GM19372 (cell line): ENCODE results near the gene TMEM229A.
"Not testable (repeated sequence)": the region's sequence is repeated elsewhere in the genome, so short reads cannot be mapped to it uniquely, and the experiment has no call there.

ENCODE experiments used
- ATAC-seq: cut with Tn5 transposase; IDR thresholded peaks from one replicate; pipeline ENCODE4 v1.9.1; 2021; ENCODE audit warnings: mild to moderate bottlenecking, low read depth, moderate library complexity; ENCODE audit not compliant: unreplicated experiment

The TMEM229A gene

DNA sequence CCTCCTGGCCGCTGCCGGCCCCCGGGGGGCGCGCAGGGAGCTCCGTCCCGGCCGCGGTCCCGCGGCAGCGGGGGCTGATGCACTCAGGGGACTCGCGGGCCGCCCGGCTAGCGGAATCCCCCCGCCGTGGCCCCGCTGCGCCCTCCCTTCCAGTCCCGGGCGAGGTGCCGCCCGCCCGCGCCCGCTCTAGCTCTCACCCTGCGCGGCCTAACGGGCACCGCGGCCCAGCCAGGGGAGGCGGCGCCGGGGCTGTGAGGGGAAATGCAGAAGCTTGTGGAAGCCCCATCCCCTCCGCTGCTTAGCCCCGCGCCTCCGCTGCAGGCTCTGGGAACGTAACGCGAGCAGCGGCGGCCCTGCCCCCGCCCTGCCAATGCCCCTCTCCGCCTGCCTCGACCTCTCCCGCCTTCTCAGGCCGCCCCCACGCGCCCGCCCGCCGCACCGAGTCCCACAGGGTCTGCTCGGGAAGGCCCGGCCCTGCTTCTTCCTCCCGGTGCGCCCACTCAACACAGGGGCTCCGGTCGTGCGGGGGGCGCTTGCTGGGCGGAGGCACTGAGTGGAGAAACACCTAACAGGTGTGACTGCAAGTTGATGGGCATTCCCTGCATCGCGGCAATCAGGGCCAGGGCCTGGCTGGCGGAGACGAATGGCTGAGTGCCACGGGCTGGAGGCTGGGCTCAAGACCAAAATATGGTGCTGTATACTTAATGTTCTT, 384 bp upstream of the TMEM229A start:
- ATAC-seq: peak; percentile 25

DNA sequence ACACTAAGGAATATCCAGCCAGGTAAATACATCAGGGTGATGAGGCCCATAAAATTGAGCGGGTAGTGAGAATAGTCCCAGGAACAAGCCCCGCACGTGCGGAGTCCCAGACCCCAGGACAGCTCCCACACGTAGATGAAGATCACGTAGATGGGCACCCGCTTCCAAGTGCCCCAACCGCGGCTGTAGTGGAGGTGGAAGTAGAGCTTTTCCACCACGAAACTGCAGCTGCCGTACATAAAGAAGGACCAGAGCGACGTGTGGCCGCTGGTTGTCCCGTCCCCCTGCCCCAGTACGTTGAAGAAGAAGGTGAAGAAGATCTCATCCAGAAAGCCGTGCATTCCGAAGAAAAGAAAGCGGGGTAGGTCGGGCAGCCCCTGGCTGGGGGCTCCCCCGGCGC, 948 bp downstream of the TMEM229A start:
- peak; percentile 10 for ATAC-seq

DNA sequence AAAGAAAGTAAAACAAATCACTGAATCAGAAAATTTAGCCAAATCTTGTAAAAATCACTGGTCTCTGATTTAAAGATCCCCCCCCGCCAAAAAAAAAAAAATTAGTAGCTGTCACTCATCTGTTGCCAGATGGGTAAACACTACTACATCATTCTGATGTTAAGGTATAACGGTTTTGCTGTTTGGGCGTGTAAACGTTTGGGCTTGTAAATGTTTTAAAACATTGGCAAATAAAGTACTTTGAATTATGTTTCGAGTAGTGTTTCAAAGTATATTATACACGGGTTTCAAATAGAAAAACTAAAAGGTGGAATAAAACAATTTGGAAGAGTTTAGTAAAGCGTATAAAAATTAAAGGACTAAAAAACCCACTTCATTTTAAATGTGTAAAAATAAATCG, 1.5 kb downstream of the TMEM229A start:
- ATAC-seq: no peak

GRCh38 chr7:124030964-124031363, 1.9 kb downstream of the TMEM229A start:
- no peak for ATAC-seq

DNA sequence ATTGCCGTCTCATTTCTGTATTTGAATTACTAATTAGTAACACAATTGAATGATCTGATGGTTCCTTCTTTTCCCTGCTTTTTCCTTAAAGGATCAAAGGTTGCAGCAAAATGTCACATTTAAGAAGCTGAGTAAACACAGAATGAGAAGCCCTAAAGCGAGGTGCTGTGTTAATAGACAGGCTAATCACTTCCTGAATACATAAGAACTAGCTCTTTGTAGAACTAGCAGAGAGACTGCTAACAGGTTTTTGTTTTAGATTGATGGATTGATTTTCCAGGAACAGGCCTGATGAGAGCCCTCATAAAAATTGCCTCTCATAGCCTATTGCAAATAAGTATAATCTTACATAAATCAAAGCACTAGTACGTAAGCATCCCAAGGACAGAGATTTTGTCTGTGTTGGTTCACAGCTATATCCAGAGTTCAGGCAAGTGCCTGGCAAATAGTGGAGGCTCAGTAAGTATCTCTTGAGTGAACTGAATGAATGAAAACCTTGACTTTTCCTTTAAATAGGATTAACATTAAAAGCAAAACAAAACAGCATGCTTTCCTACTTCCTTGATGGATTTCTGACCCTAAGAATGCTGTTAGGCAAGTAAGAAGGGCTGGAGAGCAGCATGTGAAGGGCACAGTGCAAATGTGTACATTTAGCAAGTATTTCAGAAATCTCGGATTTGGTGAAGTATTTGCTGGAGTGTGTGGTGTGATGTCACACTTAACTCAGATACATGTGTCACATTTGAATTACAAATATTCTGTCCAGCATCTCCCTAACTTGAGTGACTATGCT, 3.3 kb downstream of the TMEM229A start:
- ATAC-seq: no peak

GRCh38 chr7:124027236-124027635, 5.6 kb downstream of the TMEM229A start:
- ATAC-seq: no peak

- ATAC-seq: not testable (repeated sequence)
These were observed 8.5 kb downstream of the TMEM229A start for GRCh38 chr7:124024329-124024728.

DNA sequence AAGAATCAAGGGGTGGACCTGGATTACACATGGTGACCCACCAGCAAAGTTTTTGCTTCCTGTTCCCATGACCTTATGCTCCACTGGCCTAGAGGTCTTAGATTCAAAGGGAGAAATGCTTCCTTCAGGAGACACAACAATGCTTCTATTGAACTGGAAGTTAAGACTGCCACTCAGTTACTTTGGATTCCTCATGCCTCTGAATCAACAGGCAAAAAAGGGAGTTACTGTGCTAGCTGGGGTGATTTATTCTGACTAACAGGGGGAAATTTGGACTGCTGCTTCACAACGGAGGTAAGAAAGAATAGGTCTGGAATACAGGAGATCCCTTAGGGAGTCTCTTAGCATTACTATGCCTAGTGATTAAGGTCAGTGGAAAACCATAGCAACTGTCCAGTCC, 10.3 kb downstream of the TMEM229A start:
- ATAC-seq: no peak

GRCh38 chr7:124020060-124020459, 12.8 kb downstream of the TMEM229A start:
- no peak for ATAC-seq

- ATAC-seq: no peak
These were observed 19.6 kb downstream of the TMEM229A start for GRCh38 chr7:124013306-124013705.

GRCh38 chr7:124012864-124013263, 20.0 kb downstream of the TMEM229A start:
- ATAC-seq: no peak

DNA sequence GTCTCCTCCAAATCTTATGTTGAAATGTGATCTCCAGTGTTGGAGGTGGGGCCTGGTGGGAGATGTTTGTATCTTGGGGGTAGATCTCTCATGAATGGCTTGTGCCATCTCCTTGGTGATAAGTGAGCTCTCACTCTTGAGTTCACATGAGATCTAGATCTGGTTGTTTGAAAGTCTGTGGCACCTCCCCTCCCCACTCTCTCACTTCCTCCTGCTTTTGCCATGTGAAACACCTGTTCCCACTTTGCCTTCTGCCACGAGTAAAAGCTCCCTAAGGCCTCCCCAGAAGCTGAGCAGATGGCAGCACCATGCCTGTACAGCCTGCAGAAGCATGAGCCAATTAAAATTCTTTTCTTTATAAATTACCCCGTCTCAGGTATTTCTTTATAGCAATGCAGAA, 23.5 kb downstream of the TMEM229A start:
- no peak for ATAC-seq

GRCh38 chr7:124008296-124008695, 24.6 kb downstream of the TMEM229A start:
- not testable (repeated sequence) for ATAC-seq

- no peak for ATAC-seq
These were observed 33.2 kb downstream of the TMEM229A start for GRCh38 chr7:123999703-124000102.

- ATAC-seq: no peak
These were observed 33.9 kb downstream of the TMEM229A start for GRCh38 chr7:123998921-123999320.

DNA sequence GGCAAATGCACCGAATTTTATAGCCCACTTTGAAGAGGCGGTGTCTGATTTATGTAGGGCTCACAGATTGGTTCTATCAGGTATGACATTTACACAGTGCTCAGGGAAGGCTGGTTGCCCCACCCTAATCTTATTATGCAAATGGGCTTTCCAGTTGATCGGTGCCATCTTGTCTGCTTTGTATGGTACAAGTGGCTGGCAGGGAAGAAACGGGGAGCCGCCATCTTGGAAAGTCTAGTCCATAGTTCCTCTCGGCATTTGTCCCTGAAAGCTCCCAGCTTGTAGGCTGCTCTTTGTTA, 36.6 kb downstream of the TMEM229A start:
- no peak for ATAC-seq

GRCh38 chr7:123995617-123996326, 37.1 kb downstream of the TMEM229A start:
- no peak for ATAC-seq

GRCh38 chr7:123994449-123994848, 38.4 kb downstream of the TMEM229A start:
- ATAC-seq: no peak

DNA sequence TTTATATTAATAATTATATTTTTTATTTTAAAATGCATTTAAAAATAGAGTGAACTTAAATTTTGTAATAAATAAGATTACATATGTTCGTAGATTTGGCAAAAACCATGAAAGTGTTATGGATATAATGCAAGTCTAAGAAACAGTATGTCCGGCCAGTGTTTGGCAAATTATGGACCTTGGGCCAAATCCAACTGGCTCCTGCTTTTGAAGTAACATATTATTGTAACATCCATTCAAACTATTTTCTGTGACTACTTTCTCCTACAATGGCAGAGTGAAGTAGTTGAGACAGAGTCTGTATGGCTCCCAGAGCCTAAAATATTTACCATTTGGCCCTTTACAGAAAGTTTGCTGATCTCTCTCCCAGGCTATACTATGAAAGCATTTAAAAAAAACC, 38.9 kb downstream of the TMEM229A start:
- no peak for ATAC-seq

GRCh38 chr7:123992913-123993518, 39.9 kb downstream of the TMEM229A start:
- ATAC-seq: no peak

- ATAC-seq: no peak
These were observed 45.4 kb downstream of the TMEM229A start for GRCh38 chr7:123987445-123987844.
